HUES48 (cell line): Measurements from ENCODE around the gene NHEJ1.

Source experiments
- H3K27ac ChIP-seq: one replicate; pipeline ENCODE4 v1.7.0; 2013; ENCODE audit warnings: low read depth, low read length, inconsistent platforms
- H3K27me3 ChIP-seq: 2 replicates; pipeline ENCODE4 v1.6.1; 2013; ENCODE audit warnings: mild to moderate bottlenecking, low read length; ENCODE audit not compliant: control insufficient read depth, insufficient read depth
- H3K36me3 ChIP-seq: 2 replicates; pipeline ENCODE4 v1.6.1; 2013; ENCODE audit warnings: low read length; ENCODE audit not compliant: control insufficient read depth, insufficient read depth
- H3K4me1 ChIP-seq: 2 replicates; pipeline ENCODE4 v1.6.1; 2013; ENCODE audit warnings: mild to moderate bottlenecking, low read length; ENCODE audit not compliant: control insufficient read depth, insufficient read depth
- H3K4me3 ChIP-seq: 2 replicates; pipeline ENCODE4 v1.5.1; 2013; ENCODE audit warnings: mild to moderate bottlenecking, low read depth, low read length
- H3K9ac ChIP-seq: 2 replicates; pipeline ENCODE4 v1.6.1; 2013; ENCODE audit warnings: mild to moderate bottlenecking, low read depth, low read length, moderate library complexity
- H3K9me3 ChIP-seq: 2 replicates; pipeline ENCODE4 v1.6.1; 2013; ENCODE audit warnings: low read length; ENCODE audit not compliant: control insufficient read depth, insufficient read depth

NHEJ1 gene

DNA sequence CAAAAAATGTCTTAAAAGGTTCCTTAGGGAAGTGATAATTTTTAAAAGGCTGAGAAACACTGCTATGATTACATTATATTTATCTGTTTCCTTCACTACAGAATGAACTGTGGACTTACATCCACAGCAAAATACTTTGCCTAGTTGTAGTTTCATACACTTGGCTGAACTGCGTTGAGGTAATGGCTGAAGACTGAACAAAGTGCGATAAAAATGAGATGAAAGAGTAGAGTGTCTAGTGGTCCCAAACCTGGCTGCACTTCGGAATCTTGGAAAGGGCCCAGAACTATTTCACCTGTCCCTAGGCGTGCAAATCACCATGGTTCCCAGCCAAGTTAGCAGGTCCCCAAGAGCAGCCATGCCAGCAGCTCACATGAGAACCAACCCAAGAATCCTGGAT is 81.7 kb downstream of the NHEJ1 start:
- Histone ChIP-seq H3K9me3 (no peaks in the 10 kb centered on the region), H3K36me3 (peaks cover 15% of the 10 kb centered on the region), H3K9ac (no peak overlapping the region), H3K4me1 (no peaks in the 10 kb centered on the region; the same call in 1 of the 2 replicates), H3K27me3 (peaks cover 2% of the 10 kb centered on the region; the same call in 1 of the 2 replicates), H3K27ac (no peak overlapping the region), H3K4me3 (no peak overlapping the region)

DNA sequence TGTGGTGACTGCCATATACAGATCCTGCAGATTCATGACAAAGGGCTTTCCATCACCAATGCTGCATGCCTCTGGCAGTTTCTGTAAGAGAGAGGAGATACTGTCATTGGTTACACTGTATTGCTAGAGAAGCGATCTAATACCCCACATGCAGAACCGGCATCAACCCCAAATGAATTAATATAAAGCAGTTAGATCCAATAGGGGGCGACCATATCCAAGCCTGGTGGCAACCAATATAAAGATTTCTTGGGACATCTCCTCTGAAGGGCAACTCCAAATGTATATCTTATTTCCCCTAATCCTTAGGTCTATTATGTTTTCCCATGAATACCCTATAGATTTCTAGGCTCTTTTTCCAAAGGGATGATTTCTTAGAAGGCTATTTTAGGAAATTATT is 82.5 kb downstream of the NHEJ1 start:
- H3K36me3 ChIP-seq = peaks cover 15% of the 10 kb centered on the region
- H3K9me3 ChIP-seq = no peaks in the 10 kb centered on the region
- no peak overlapping the region for H3K27ac ChIP-seq
- no peak overlapping the region for H3K4me3 ChIP-seq
- H3K9ac ChIP-seq = no peak overlapping the region
- H3K4me1 ChIP-seq = no peaks in the 10 kb centered on the region; the same call in 1 of the 2 replicates
- H3K27me3 ChIP-seq = peaks cover 2% of the 10 kb centered on the region; the same call in 1 of the 2 replicates

DNA sequence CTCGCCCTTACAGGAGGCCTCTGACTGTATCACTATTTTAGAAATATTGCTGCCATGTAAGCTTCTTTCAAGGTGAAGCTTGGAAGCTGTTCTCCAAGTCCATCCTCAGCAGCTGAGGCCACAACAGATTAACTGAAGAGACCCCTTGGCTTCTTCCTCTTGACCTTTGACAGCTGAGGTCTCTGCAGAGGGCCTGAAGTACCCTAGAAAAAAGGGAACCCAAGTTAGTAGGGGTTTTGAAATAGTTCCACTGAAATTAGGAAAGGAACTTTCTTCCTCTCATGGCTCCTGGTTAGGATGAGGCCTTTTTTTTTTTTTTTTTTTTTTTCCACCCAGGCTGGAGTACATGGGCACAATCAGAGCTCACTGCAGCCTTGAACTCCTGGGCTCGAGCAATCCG is 84.4 kb downstream of the NHEJ1 start:
- Histone ChIP-seq H3K27me3 (peaks cover under 1% of the 10 kb centered on the region; the same call in 1 of the 2 replicates), H3K27ac (no peak overlapping the region), H3K9me3 (no peaks in the 10 kb centered on the region), H3K4me1 (no peaks in the 10 kb centered on the region; the same call in 1 of the 2 replicates), H3K36me3 (peaks cover 15% of the 10 kb centered on the region), H3K4me3 (no peak overlapping the region), H3K9ac (no peak overlapping the region)

DNA sequence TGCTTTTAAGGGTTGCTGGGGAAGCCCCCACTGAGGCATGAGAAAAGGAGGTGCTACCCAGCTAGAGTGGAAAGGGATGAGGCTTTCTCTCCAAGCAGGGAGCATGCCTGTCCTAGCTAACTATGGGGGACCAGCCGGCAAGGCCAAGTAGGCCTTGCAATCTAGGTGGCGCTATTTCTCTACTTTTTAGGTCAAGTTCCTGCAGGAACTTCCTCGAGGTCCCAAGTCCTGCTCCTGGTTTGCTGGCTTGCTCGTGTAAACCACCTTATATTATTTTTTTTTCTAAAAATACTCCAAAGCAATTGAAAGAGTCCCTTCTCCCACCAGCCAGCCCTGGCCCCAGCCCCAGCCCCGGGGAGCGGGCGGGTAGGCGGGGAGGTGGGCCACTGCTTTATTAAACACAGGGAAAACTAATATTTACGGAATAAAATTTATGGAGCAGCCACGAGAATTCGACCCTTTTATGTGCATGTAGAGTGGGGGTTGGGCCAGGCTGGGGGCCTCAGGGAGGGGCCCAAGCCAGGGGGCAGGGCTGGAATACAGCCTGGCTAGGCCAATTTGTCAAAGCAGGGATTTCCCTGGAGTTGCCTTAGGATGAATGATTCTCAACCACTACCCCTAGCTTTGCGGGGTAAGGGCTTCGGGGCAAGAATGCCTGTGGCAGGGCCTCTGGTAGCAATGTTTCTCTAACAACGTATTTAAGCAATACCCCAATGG is 87.0 kb downstream of the NHEJ1 start:
- Histone ChIP-seq H3K4me1 (no peaks in the 10 kb centered on the region; the same call in 1 of the 2 replicates), H3K36me3 (peaks cover 15% of the 10 kb centered on the region), H3K27me3 (no peaks in the 10 kb centered on the region), H3K4me3 (no peak overlapping the region), H3K27ac (peak overlapping the region; percentile 56), H3K9me3 (no peaks in the 10 kb centered on the region), H3K9ac (no peak overlapping the region)

DNA sequence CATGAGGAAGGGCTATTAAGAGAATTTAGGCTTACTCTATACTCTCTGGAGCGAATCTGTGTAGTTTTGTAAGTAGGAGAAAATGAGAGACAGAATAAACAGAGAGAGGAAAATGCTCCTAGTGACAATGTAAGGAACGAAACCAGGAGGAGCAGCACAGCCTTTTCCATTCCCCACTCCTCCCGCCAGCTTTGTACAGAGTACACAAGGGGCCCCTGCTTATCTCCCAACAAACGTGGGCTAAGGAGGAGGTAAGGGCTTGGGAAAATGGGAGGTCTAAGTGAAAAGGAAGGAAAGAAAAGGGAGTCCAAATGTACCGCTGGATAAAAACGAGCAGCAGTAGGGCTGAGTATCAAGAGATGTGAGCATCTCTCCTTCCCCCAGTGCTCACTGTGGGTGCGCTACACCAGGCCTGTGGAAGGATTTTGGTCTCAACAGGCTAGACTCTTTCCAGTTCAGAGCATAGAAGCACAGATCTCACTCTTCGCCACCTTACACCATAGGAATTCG is 87.8 kb downstream of the NHEJ1 start:
- Histone ChIP-seq H3K9me3 (no peaks in the 10 kb centered on the region), H3K27ac (no peak overlapping the region), H3K4me3 (no peak overlapping the region), H3K36me3 (peaks cover 15% of the 10 kb centered on the region), H3K27me3 (no peaks in the 10 kb centered on the region), H3K4me1 (no peaks in the 10 kb centered on the region; the same call in 1 of the 2 replicates), H3K9ac (no peak overlapping the region)

DNA sequence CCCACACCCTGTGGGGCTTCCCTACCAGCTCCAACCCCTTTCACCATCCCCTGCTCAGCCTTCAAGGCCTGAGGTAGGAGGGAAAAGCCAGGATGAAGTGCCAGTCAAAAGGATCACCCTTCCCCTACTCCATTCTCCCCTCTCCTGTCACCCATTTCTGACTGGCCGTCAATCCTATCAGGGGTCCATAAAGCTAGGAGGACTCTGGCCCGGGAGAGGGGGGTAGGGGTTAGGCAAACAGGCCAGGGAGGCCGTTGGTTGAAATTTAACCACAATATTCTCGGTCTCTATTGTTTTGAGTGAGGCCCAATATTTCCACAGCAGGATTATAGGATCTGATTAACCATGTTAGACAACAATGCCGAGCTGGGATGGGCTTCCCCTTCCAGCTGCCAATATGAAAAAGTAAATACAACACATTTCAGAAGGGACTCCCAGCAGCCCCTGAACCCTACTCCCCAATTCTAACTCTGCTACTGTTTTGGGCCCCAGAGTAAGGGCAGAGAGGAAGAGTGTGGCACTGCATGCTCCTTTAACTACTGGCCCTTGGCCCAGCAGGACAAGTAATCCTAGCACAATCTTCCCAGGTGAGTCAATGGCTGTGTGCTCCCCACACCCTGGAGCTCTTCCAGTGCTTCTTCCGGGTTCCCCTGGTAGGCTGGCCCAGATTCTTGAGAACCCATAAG is 89.3 kb downstream of the NHEJ1 start:
- Histone ChIP-seq H3K4me3 (no peak overlapping the region), H3K36me3 (peaks cover 4% of the 10 kb centered on the region; the same call in 1 of the 2 replicates), H3K4me1 (no peaks in the 10 kb centered on the region; the same call in 1 of the 2 replicates), H3K9ac (no peak overlapping the region), H3K27me3 (0 out of 2 replicates have a peak, but pooled peaks cover 2% of the 10 kb centered on the region), H3K27ac (peak overlapping the region; percentile 29), H3K9me3 (no peaks in the 10 kb centered on the region)

DNA sequence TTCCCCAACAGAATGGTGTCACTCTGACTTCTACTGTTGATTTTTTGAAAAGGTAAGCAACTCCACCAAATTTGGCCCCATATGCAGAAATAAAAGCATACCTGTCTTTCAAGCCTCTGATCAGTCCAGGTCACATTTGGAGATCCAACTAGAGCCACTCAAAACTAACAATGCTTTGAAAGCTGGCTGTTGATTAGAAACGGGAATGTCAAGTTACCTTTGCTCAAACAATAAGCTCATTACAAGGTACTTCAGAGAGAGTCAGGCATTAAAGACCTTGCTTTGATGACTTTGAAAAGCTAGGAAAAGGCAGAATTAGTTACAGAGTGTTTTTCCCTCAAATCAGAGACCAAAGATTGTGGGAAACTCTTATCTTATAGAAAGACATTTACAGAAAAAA is 95.1 kb downstream of the NHEJ1 start:
- Histone ChIP-seq H3K9ac (no peak overlapping the region), H3K27me3 (peaks cover 54% of the 10 kb centered on the region), H3K36me3 (no peaks in the 10 kb centered on the region), H3K4me3 (no peak overlapping the region), H3K9me3 (no peaks in the 10 kb centered on the region), H3K27ac (no peak overlapping the region), H3K4me1 (peaks cover 19% of the 10 kb centered on the region)

DNA sequence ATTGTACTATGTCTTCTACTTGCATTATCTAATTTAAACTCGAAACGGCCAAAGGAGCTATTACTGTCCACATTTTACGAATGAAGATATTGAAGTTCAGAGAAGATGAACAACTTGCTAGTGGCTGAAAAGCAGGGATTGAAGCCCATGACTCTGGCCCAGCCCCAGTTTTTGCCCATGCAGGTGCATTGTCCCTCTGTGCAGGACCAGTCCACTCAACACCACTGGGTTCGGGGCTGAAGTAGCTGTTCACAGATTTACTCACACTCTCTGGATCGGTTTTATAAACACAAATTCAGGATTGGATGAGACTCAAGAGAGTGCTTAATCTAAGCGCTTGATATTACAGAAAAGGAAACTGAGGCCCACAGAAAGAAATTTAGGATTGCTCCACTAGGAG is 98.5 kb downstream of the NHEJ1 start:
- Histone ChIP-seq H3K27me3 (peaks cover 88% of the 10 kb centered on the region), H3K4me1 (peaks cover 34% of the 10 kb centered on the region)

DNA sequence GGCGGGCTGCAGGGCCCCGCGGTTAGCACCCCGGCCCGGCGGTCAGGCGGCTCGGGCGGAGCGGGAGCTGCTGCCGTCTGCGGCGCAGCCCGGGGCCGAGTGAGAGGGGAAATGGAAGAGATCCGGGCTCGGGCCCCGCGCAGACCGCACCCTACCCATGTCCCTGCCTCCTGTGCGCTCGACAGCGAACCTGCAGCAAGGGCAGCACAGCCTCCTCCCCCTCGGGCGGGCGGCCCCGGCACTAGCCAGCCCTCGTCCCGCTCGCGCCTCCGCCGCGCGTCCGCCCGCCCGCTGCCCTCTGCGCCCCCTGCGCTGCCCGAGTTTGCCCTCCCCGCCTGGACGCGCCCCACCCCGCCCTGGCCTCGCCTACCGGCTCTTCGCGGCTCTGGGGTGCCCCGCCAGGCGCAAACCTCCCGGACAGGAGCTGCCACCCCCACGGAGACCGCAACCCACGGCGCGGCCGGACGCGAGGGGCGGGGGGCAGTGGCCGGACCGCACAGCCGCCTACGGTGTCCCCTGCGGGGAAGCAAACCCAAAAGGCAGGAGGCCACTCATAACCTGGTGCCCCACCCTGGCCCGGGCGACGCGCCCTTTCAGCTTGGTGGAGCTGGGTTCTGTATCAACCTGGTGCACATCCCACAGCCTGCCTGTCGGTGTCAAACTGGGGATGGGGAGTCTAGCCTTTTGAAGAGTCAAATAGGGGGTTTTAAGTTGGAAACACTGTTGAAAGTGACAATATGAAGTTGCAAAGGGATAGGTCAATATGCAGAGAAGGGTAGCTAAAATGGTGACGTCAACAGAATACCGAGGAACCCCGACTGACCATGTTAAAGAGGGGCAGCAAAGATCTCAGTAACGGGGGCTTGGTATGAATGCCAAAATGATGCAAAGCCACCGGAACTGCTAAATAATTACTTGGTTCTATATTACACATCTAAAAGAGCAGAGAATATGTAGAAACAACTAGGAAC is 99.5 kb downstream of the NHEJ1 start, which contains the start of gene IHH:
Gene IHH, minus strand, starts transcription at position 101 of the 971 bp plus-strand sequence. CDS start 454 bp downstream, outside the sequence.
- peaks cover 34% of the 10 kb centered on the region for H3K4me1 ChIP-seq
- no peak within 1 kb of the TSS for H3K27ac ChIP-seq
- H3K36me3 ChIP-seq = no peaks in the 10 kb centered on the region
- H3K9me3 ChIP-seq = no peaks in the 10 kb centered on the region
- peak within 1 kb of the TSS; percentile 49; the same call in 1 of the 2 replicates for H3K4me3 ChIP-seq
- H3K27me3 ChIP-seq = peaks cover 94% of the 10 kb centered on the region
- H3K9ac ChIP-seq = no peak within 1 kb of the TSS

More for the DNA sequence above, 98.5 kb downstream of the NHEJ1 start:
- H3K36me3 ChIP-seq = no peaks in the 10 kb centered on the region
- H3K4me3 ChIP-seq = no peak overlapping the region
- H3K27ac ChIP-seq = no peak overlapping the region
- H3K9ac ChIP-seq = no peak overlapping the region
- no peaks in the 10 kb centered on the region for H3K9me3 ChIP-seq
